NCI-H2227 (cell line): ENCODE results near the gene SEMA4D.

Source experiments
- DNase-seq: peaks from one replicate; lab custom pipeline; 2025; ENCODE audit not compliant: unreplicated experiment; lab: John Stamatoyannopoulos, UW

The SEMA4D gene

GRCh38 chr9:89390068-89390555 is 107.8 kb downstream of the SEMA4D start:
- no peak for DNase-seq

- DNase-seq: no peak
These were observed 109.1 kb downstream of the SEMA4D start for GRCh38 chr9:89388868-89389177.

- no peak for DNase-seq
These were observed 109.6 kb downstream of the SEMA4D start for GRCh38 chr9:89388084-89388867.

- DNase-seq: no peak
These were observed 110.6 kb downstream of the SEMA4D start for GRCh38 chr9:89387197-89387849.

- DNase-seq: no peak
These were observed 111.1 kb downstream of the SEMA4D start for GRCh38 chr9:89386797-89387196.

GRCh38 chr9:89386206-89386605 is 111.7 kb downstream of the SEMA4D start:
- no peak for DNase-seq

GRCh38 chr9:89384783-89385182 is 113.1 kb downstream of the SEMA4D start:
- no peak for DNase-seq

- no peak for DNase-seq
These were observed 114.1 kb downstream of the SEMA4D start for GRCh38 chr9:89383721-89384300.

GRCh38 chr9:89383030-89383720 is 114.7 kb downstream of the SEMA4D start:
- DNase-seq: no peak

GRCh38 chr9:89382026-89382986 is 115.6 kb downstream of the SEMA4D start:
- no peak for DNase-seq

- no peak for DNase-seq
These were observed 116.7 kb downstream of the SEMA4D start for GRCh38 chr9:89381308-89381609.

GRCh38 chr9:89380437-89381307 is 117.2 kb downstream of the SEMA4D start:
- no peak for DNase-seq

GRCh38 chr9:89379508-89380115 is 118.3 kb downstream of the SEMA4D start:
- DNase-seq: no peak

- no peak for DNase-seq
These were observed 118.9 kb downstream of the SEMA4D start for GRCh38 chr9:89379031-89379430.

GRCh38 chr9:89378541-89378940 is 119.4 kb downstream of the SEMA4D start:
- no peak for DNase-seq

- DNase-seq: no peak
These were observed 120.5 kb downstream of the SEMA4D start for GRCh38 chr9:89377411-89377810.

- DNase-seq: no peak
These were observed 121.1 kb downstream of the SEMA4D start for GRCh38 chr9:89376741-89377351.

GRCh38 chr9:89376286-89376685 is 121.6 kb downstream of the SEMA4D start:
- DNase-seq: no peak

GRCh38 chr9:89375191-89375760 is 122.6 kb downstream of the SEMA4D start:
- DNase-seq: no peak
